Measurements from ENCODE around the gene HNRNPAB. TPM values are rescaled to one million over a fixed set of nuclear protein-coding genes. Genes with fewer than 3 reads are reported as not detected.

The HNRNPAB gene
- total RNA-seq, 1 experiment from 2014 or later: 364 TPM

- ChIA-PET CTCF (interaction anchor here (0.6 to 1.2 kb wide), 2 partner anchors 124 to 726 kb away, joined by 3 to 4 read pairs; no protein-coding TSS in a partner anchor), POLR2A (no interaction called here)
- no peak overlapping the region for H3K4me3 Mint-ChIP-seq (ENCODE audit: unreplicated experiment)
- no peaks in the 10 kb centered on the region for H3K36me3 Mint-ChIP-seq (ENCODE audit: insufficient read depth, unreplicated experiment)
- TF ChIP-seq, protein P1, sequence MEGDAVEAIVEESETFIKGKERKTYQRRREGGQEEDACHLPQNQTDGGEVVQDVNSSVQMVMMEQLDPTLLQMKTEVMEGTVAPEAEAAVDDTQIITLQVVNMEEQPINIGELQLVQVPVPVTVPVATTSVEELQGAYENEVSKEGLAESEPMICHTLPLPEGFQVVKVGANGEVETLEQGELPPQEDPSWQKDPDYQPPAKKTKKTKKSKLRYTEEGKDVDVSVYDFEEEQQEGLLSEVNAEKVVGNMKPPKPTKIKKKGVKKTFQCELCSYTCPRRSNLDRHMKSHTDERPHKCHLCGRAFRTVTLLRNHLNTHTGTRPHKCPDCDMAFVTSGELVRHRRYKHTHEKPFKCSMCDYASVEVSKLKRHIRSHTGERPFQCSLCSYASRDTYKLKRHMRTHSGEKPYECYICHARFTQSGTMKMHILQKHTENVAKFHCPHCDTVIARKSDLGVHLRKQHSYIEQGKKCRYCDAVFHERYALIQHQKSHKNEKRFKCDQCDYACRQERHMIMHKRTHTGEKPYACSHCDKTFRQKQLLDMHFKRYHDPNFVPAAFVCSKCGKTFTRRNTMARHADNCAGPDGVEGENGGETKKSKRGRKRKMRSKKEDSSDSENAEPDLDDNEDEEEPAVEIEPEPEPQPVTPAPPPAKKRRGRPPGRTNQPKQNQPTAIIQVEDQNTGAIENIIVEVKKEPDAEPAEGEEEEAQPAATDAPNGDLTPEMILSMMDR (IDR thresholded peaks at IDR 0.05; ENCODE audit: unreplicated experiment): no peak
- intact Hi-C loops (cut with micrococcal nuclease): no loop called here
- peaks cover 26% of the 10 kb centered on the region for H3K4me1 Mint-ChIP-seq (ENCODE audit: insufficient read depth, unreplicated experiment)
- DNase-seq (ENCODE audit: unreplicated experiment): no peak
- H3K9me3 Mint-ChIP-seq (ENCODE audit: unreplicated experiment): no peaks in the 10 kb centered on the region
- peaks cover 12% of the 10 kb centered on the region for H3K27me3 Mint-ChIP-seq (ENCODE audit: insufficient read depth, unreplicated experiment)
- BruUV-seq (replicated peaks): no TSS peak
- H3K27ac Mint-ChIP-seq (ENCODE audit: low read depth, unreplicated experiment): no peak overlapping the region
Observed at GRCh38 chr5:178198706-178199105, 5.6 kb upstream of the HNRNPAB start.

DNA sequence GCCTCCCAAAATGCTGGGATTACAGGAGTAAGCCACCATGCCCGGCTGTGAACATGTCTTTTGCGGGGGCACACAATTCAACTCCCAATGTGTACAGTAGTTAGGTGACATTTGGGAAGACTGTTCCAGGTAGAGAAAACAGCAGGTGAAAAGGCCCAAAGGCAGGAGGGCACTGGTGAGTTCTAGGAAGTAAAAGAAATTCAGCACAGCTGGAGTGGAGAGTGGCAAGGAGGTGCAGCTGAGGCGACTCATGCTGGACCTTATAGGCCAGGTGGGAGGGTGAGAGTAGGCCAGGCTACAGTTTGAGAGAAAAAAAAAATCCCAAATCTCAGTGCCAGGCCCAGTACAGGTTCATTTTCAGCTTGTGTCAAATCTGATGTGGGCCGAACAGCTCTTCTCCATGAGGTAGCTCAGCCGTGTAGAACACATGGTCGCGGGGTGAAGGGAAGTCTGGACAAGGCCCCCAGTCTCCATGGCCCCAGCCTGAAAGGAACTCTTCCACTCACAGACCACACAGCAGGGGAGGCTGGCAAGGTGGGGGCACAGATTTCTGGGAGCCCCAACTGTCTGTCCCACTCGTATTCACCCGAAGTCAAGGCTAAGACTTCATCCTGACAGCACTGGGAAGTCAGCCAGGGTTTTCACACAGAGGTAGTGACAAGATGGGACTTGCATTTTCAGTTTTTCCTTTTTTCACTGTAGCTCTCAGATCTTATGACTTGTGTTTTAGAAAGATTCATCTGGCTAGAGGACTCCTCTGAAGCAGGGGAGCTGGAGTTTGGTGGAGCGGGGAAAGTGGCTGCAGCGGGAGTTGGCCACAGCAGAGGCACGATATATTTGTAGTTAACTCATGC is 4.5 kb upstream of the HNRNPAB start:
- intact Hi-C loops (cut with micrococcal nuclease): no loop called here

DNA sequence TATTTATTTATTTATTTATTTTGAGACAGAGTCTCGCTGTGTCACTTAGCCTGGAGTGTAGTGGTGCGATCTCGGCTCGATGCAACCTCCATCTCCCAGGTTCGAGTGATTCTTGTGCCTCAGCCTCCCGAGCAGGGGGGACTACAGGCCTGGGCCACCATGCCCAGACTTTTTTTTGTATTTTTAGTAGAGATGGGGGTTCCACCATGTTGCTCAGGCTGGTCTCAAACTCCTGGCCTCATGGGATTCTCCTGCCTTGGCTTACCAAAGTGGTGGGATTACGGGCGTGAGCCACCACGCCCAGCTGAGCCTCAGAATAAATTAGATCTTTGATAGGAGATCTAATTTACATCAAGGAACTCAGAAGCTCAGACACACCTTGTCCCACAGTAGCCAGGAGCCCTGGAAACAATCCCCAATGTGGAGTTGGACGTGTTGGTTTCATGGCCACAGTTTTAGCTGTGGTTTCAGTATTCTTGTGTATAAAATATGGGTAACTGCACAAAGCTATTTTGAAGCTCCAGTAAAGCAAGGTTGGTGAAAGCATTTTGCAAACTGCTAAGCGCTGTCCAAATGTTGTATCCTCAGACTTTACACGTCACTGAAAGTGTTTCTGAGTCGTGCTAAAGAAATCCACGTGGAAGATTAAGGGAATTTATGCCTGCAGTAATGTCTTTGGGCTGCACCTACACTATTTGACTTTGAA is 3.0 kb upstream of the HNRNPAB start:
- no peak for DNase-seq (ENCODE audit: unreplicated experiment)
- Mint-ChIP-seq H3K27me3 (ENCODE audit: insufficient read depth, unreplicated experiment) (no peaks in the 10 kb centered on the region), H3K9me3 (ENCODE audit: unreplicated experiment) (no peaks in the 10 kb centered on the region), H3K36me3 (ENCODE audit: insufficient read depth, unreplicated experiment) (peaks cover 23% of the 10 kb centered on the region), H3K4me1 (ENCODE audit: insufficient read depth, unreplicated experiment) (peaks cover 28% of the 10 kb centered on the region), H3K4me3 (ENCODE audit: unreplicated experiment) (no peak overlapping the region), H3K27ac (ENCODE audit: low read depth, unreplicated experiment) (no peak overlapping the region)
- TF ChIP-seq, protein P1 (IDR thresholded peaks at IDR 0.05; ENCODE audit: unreplicated experiment): no peak
- no TSS peak for BruUV-seq (replicated peaks)
- ChIA-PET POLR2A (interaction anchor here (0.6 to 3.1 kb wide), 8 partner anchors 10 to 1358 kb away, joined by 3 to 34 read pairs (median 4); partner anchors contain the start of gene NHP2), CTCF (interaction anchor here (0.6 to 1.2 kb wide), 6 partner anchors 17 to 594 kb away, joined by 3 to 5 read pairs (median 3); no protein-coding TSS in a partner anchor)
- intact Hi-C loops (cut with micrococcal nuclease): no loop called here

More for the DNA sequence above, 4.5 kb upstream of the HNRNPAB start:
- POLR2A ChIA-PET: interaction anchor here (0.5 to 3.1 kb wide), 13 partner anchors 8 to 1758 kb away, joined by 3 to 34 read pairs (median 4); partner anchors contain the start of gene NHP2
- no TSS peak for BruUV-seq (replicated peaks)
- H3K27me3 Mint-ChIP-seq (ENCODE audit: insufficient read depth, unreplicated experiment): peaks cover 5% of the 10 kb centered on the region
- H3K36me3 Mint-ChIP-seq (ENCODE audit: insufficient read depth, unreplicated experiment): peaks cover 9% of the 10 kb centered on the region
- TF ChIP-seq, protein P1 (IDR thresholded peaks at IDR 0.05; ENCODE audit: unreplicated experiment): no peak
- CTCF ChIA-PET: interaction anchor here (0.7 to 1.2 kb wide), 7 partner anchors 17 to 1082 kb away, joined by 3 to 4 read pairs (median 3); no protein-coding TSS in a partner anchor
- peak; percentile 70 for DNase-seq (ENCODE audit: unreplicated experiment)
- no peak overlapping the region for H3K27ac Mint-ChIP-seq (ENCODE audit: low read depth, unreplicated experiment)
- H3K9me3 Mint-ChIP-seq (ENCODE audit: unreplicated experiment): no peaks in the 10 kb centered on the region
- H3K4me3 Mint-ChIP-seq (ENCODE audit: unreplicated experiment): peak overlapping the region; percentile 15
- H3K4me1 Mint-ChIP-seq (ENCODE audit: insufficient read depth, unreplicated experiment): peaks cover 26% of the 10 kb centered on the region

GRCh38 chr5:178201927-178202235 is 2.5 kb upstream of the HNRNPAB start:
- no peak overlapping the region for H3K27ac Mint-ChIP-seq (ENCODE audit: low read depth, unreplicated experiment)
- TF ChIP-seq, protein P1 (IDR thresholded peaks at IDR 0.05; ENCODE audit: unreplicated experiment): no peak
- H3K9me3 Mint-ChIP-seq (ENCODE audit: unreplicated experiment): no peaks in the 10 kb centered on the region
- peaks cover 32% of the 10 kb centered on the region for H3K4me1 Mint-ChIP-seq (ENCODE audit: insufficient read depth, unreplicated experiment)
- CTCF ChIA-PET: interaction anchor here (0.6 to 1.2 kb wide), 7 partner anchors 10 to 1557 kb away, joined by 3 to 5 read pairs (median 4); no protein-coding TSS in a partner anchor
- BruUV-seq (replicated peaks): no TSS peak
- peaks cover 28% of the 10 kb centered on the region for H3K36me3 Mint-ChIP-seq (ENCODE audit: insufficient read depth, unreplicated experiment)
- no peak overlapping the region for H3K4me3 Mint-ChIP-seq (ENCODE audit: unreplicated experiment)
- POLR2A ChIA-PET: interaction anchor here (0.6 to 3.1 kb wide), 6 partner anchors 11 to 1357 kb away, joined by 3 to 34 read pairs (median 3); no protein-coding TSS in a partner anchor
- intact Hi-C loops (cut with micrococcal nuclease): no loop called here
- H3K27me3 Mint-ChIP-seq (ENCODE audit: insufficient read depth, unreplicated experiment): no peaks in the 10 kb centered on the region
- no peak for DNase-seq (ENCODE audit: unreplicated experiment)
